Mesendoderm (in vitro differentiated cells): ENCODE results near the gene PLG.
A peak's percentile ranks its signal among the peaks of the same experiment; 100 is the strongest.

Experiments used
- DNase-seq: peaks from one replicate; pipeline ENCODE4 v3.0.0; 2013
- H2AK5ac ChIP-seq: 2 replicates; pipeline ENCODE4 v1.6.1; 2013; ENCODE audit warnings: low read length, inconsistent platforms
- H2BK120ac ChIP-seq: 2 replicates; pipeline ENCODE4 v1.6.1; 2013; ENCODE audit warnings: low read depth, mild to moderate bottlenecking, low read length, moderate library complexity, mixed read lengths
- H2BK15ac ChIP-seq: replicated peaks from 2 replicates; pipeline ENCODE4 v1.6.1; 2013; ENCODE audit warnings: low read depth, mild to moderate bottlenecking, moderate library complexity
- H2BK5ac ChIP-seq: 2 replicates; pipeline ENCODE4 v1.6.1; 2013; ENCODE audit warnings: low read length, inconsistent platforms
- H3K18ac ChIP-seq: 2 replicates; pipeline ENCODE4 v1.6.1; 2013; ENCODE audit warnings: mild to moderate bottlenecking, low read length, mixed read lengths
- H3K23ac ChIP-seq: one replicate; pipeline ENCODE4 v1.6.1; 2013; ENCODE audit warnings: low read length
- H3K27ac ChIP-seq: 2 replicates; pipeline ENCODE4 v1.5.1; 2013; ENCODE audit warnings: low read depth, mild to moderate bottlenecking, inconsistent platforms, low read length, moderate library complexity
- H3K27me3 ChIP-seq: 2 replicates; pipeline ENCODE4 v1.6.1; 2013; ENCODE audit warnings: low read length, control low read depth, mild to moderate bottlenecking, inconsistent platforms; ENCODE audit not compliant: insufficient read depth, poor library complexity
- H3K36me3 ChIP-seq: 2 replicates; pipeline ENCODE4 v1.6.1; 2013; ENCODE audit warnings: low read length, inconsistent platforms; ENCODE audit not compliant: control insufficient read depth, insufficient read depth
- H3K4ac ChIP-seq: one replicate; pipeline ENCODE4 v1.6.1; 2013; ENCODE audit warnings: low read depth, mild to moderate bottlenecking, low read length, moderate library complexity
- H3K4me1 ChIP-seq: 2 replicates; pipeline ENCODE4 v1.6.1; 2013; ENCODE audit warnings: low read depth, low read length, inconsistent platforms; ENCODE audit not compliant: control insufficient read depth
- H3K4me2 ChIP-seq: 2 replicates; pipeline ENCODE4 v1.6.1; 2013; ENCODE audit warnings: low read length
- H3K4me3 ChIP-seq: 2 replicates; pipeline ENCODE4 v1.5.1; 2013; ENCODE audit warnings: mild to moderate bottlenecking, low read length
- H3K56ac ChIP-seq: one replicate; pipeline ENCODE4 v1.6.1; 2013; ENCODE audit warnings: low read length
- H3K79me1 ChIP-seq: 2 replicates; pipeline ENCODE4 v1.6.1; 2013; ENCODE audit warnings: low read length, inconsistent platforms
- H3K79me2 ChIP-seq: 2 replicates; pipeline ENCODE4 v1.6.1; 2013; ENCODE audit warnings: mild to moderate bottlenecking, low read length; ENCODE audit not compliant: control insufficient read depth, insufficient read depth
- H3K9ac ChIP-seq: 2 replicates; pipeline ENCODE4 v1.6.1; 2013; ENCODE audit warnings: low read length, inconsistent platforms
- H4K5ac ChIP-seq: one replicate; pipeline ENCODE4 v1.6.1; 2013; ENCODE audit warnings: low read length
- H4K8ac ChIP-seq: one replicate; pipeline ENCODE4 v1.6.1; 2013; ENCODE audit warnings: low read depth, mild to moderate bottlenecking, control low read depth, low read length, moderate library complexity
- WGBS: extraction: QIAGEN DNeasy Blood & Tissue Kit; methylation state at CpG from one replicate; pipeline ENCODE4 v1.1.7; 2013; ENCODE audit warnings: low lambda C conversion rate, missing lambda C conversion rate; ENCODE audit not compliant: insufficient coverage; ENCODE audit errors: extremely low coverage; 5-methylcytosine and 5-hydroxymethylcytosine counted together

Gene PLG

GRCh38 chr6:160792708-160793107 is 90.7 kb downstream of the PLG start:
- peak overlapping the region; percentile 56 for H4K8ac ChIP-seq
- H3K4me3 ChIP-seq: no peak overlapping the region
- H3K79me1 ChIP-seq: no peaks in the 10 kb centered on the region
- no peaks in the 10 kb centered on the region for H3K27me3 ChIP-seq
- peak overlapping the region; percentile 2 for H3K56ac ChIP-seq
- no peak overlapping the region for H2BK15ac ChIP-seq
- H3K18ac ChIP-seq: no peak overlapping the region
- no peak overlapping the region for H3K4me2 ChIP-seq
- DNase-seq: peak; percentile 58
- no peak overlapping the region for H4K5ac ChIP-seq
- no peak overlapping the region for H3K4ac ChIP-seq
- H3K36me3 ChIP-seq: no peaks in the 10 kb centered on the region
- no peak overlapping the region for H2BK120ac ChIP-seq
- no peak overlapping the region for H3K9ac ChIP-seq
- H3K23ac ChIP-seq: no peak overlapping the region
- WGBS: no CpG with 5 or more reads among the region's 6 CpGs
- no peaks in the 10 kb centered on the region for H3K79me2 ChIP-seq
- peaks cover 2% of the 10 kb centered on the region for H3K4me1 ChIP-seq
- H2BK5ac ChIP-seq: no peak overlapping the region
- no peak overlapping the region for H2AK5ac ChIP-seq
- no peak overlapping the region for H3K27ac ChIP-seq

- WGBS: no CpG with 5 or more reads among the region's 1 CpG
- Histone ChIP-seq H3K4me1 (peaks cover 2% of the 10 kb centered on the region), H2BK5ac (no peak overlapping the region), H3K4ac (no peak overlapping the region), H3K79me1 (no peaks in the 10 kb centered on the region), H2AK5ac (no peak overlapping the region), H3K27ac (no peak overlapping the region), H3K4me3 (no peak overlapping the region), H2BK15ac (no peak overlapping the region), H3K4me2 (no peak overlapping the region), H2BK120ac (no peak overlapping the region), H4K5ac (no peak overlapping the region), H3K9ac (no peak overlapping the region), H3K79me2 (no peaks in the 10 kb centered on the region), H3K23ac (no peak overlapping the region), H3K56ac (no peak overlapping the region), H3K27me3 (no peaks in the 10 kb centered on the region), H3K36me3 (no peaks in the 10 kb centered on the region), H4K8ac (no peak overlapping the region), H3K18ac (no peak overlapping the region)
- DNase-seq: peak; percentile 88
Observed at GRCh38 chr6:160793652-160794051, 91.6 kb downstream of the PLG start.

GRCh38 chr6:160795721-160796120 is 93.7 kb downstream of the PLG start:
- Histone ChIP-seq H4K8ac (no peak overlapping the region), H2AK5ac (no peak overlapping the region), H3K4ac (no peak overlapping the region), H3K23ac (no peak overlapping the region), H4K5ac (no peak overlapping the region), H3K9ac (no peak overlapping the region), H3K27ac (no peak overlapping the region), H2BK120ac (no peak overlapping the region), H3K4me1 (peaks cover 2% of the 10 kb centered on the region), H2BK15ac (no peak overlapping the region), H3K18ac (no peak overlapping the region), H3K79me2 (no peaks in the 10 kb centered on the region), H3K79me1 (no peaks in the 10 kb centered on the region), H3K4me3 (no peak overlapping the region), H3K27me3 (no peaks in the 10 kb centered on the region), H3K36me3 (no peaks in the 10 kb centered on the region), H2BK5ac (no peak overlapping the region), H3K4me2 (no peak overlapping the region), H3K56ac (no peak overlapping the region)
- DNase-seq: peak; percentile 47
- WGBS: no CpG with 5 or more reads among the region's 1 CpG

- peak; percentile 31 for DNase-seq
- Histone ChIP-seq H2BK15ac (no peak overlapping the region), H3K9ac (no peak overlapping the region), H3K4me1 (no peaks in the 10 kb centered on the region), H3K56ac (no peak overlapping the region), H2BK5ac (no peak overlapping the region), H3K18ac (no peak overlapping the region), H3K4me2 (no peak overlapping the region), H3K4ac (no peak overlapping the region), H3K79me1 (no peaks in the 10 kb centered on the region), H3K36me3 (no peaks in the 10 kb centered on the region), H3K23ac (no peak overlapping the region), H2BK120ac (no peak overlapping the region), H2AK5ac (no peak overlapping the region), H4K5ac (no peak overlapping the region), H3K27ac (no peak overlapping the region), H4K8ac (no peak overlapping the region), H3K79me2 (no peaks in the 10 kb centered on the region), H3K4me3 (no peak overlapping the region), H3K27me3 (no peaks in the 10 kb centered on the region)
Observed at GRCh38 chr6:160798625-160799024, 96.6 kb downstream of the PLG start.

GRCh38 chr6:160799801-160800506 is 97.9 kb downstream of the PLG start:
- Histone ChIP-seq H3K79me1 (no peaks in the 10 kb centered on the region), H3K36me3 (no peaks in the 10 kb centered on the region), H3K4ac (no peak overlapping the region), H3K4me1 (no peaks in the 10 kb centered on the region), H3K18ac (no peak overlapping the region), H2BK120ac (no peak overlapping the region), H3K27ac (no peak overlapping the region), H3K4me2 (no peak overlapping the region), H3K79me2 (no peaks in the 10 kb centered on the region), H3K23ac (no peak overlapping the region), H4K8ac (no peak overlapping the region), H3K27me3 (no peaks in the 10 kb centered on the region), H2BK15ac (no peak overlapping the region), H2BK5ac (no peak overlapping the region), H2AK5ac (no peak overlapping the region), H3K56ac (no peak overlapping the region), H3K9ac (no peak overlapping the region), H4K5ac (no peak overlapping the region), H3K4me3 (no peak overlapping the region)
- DNase-seq: no peak

- H3K36me3 ChIP-seq: no peaks in the 10 kb centered on the region
- no peak overlapping the region for H3K4me2 ChIP-seq
- no peaks in the 10 kb centered on the region for H3K79me1 ChIP-seq
- H2BK120ac ChIP-seq: no peak overlapping the region
- H3K27ac ChIP-seq: no peak overlapping the region
- no peak overlapping the region for H3K23ac ChIP-seq
- no peak overlapping the region for H3K4me3 ChIP-seq
- no peak overlapping the region for H2BK5ac ChIP-seq
- H3K9ac ChIP-seq: no peak overlapping the region
- no peak overlapping the region for H4K8ac ChIP-seq
- H3K56ac ChIP-seq: no peak overlapping the region
- no peak overlapping the region for H2AK5ac ChIP-seq
- H3K27me3 ChIP-seq: no peaks in the 10 kb centered on the region
- no peak overlapping the region for H2BK15ac ChIP-seq
- no CpG with 5 or more reads among the region's 1 CpG for WGBS
- H4K5ac ChIP-seq: no peak overlapping the region
- no peaks in the 10 kb centered on the region for H3K4me1 ChIP-seq
- H3K18ac ChIP-seq: no peak overlapping the region
- no peak overlapping the region for H3K4ac ChIP-seq
- no peak for DNase-seq
- H3K79me2 ChIP-seq: no peaks in the 10 kb centered on the region
Observed at GRCh38 chr6:160801418-160801817, 99.4 kb downstream of the PLG start.
